Thoracic aorta (tissue), 2 donors: Measurements from ENCODE around the gene LTBP1. TPM values are rescaled to one million over a fixed set of nuclear protein-coding genes. Genes with fewer than 3 reads are reported as not detected.

ENCODE experiments used
- ATAC-seq: fragments of 150-250 bp; one replicate; pipeline ENCODE4 v1.8.0; 2017; ENCODE audit warnings: low read depth; ENCODE audit not compliant: insufficient number of reproducible peaks, low FRiP score
- DNase-seq: peaks from one replicate; pipeline ENCODE4 v3.0.0-alpha.2; 2020; ENCODE audit warnings: low spot score
- H3K27ac ChIP-seq, 2 donors: fragments of 200-600 bp; sonication (generic); 1 replicate in 1 of 2; 2 replicates in 1 of 2; pipeline ENCODE4 v1.5.1; 2016; ENCODE audit warnings: mild to moderate bottlenecking in 2 of 2, moderate library complexity in 2 of 2
- H3K27me3 ChIP-seq: fragments of 200-600 bp; sonication (generic); replicated peaks from 2 replicates; pipeline ENCODE4 v1.6.0; 2016; ENCODE audit warnings: mild to moderate bottlenecking; ENCODE audit not compliant: insufficient read depth
- H3K36me3 ChIP-seq: fragments of 200-600 bp; sonication (generic); one replicate; pipeline ENCODE4 v1.5.1; 2016
- H3K4me1 ChIP-seq, 2 donors: fragments of 200-600 bp; sonication (generic); 1 replicate in 1 of 2; 2 replicates in 1 of 2; pipeline versions ENCODE4 v1.5.1 to v1.6.0; 2016; ENCODE audit warnings: low read depth in 2 of 2, mild to moderate bottlenecking in 1 of 2; ENCODE audit not compliant: control insufficient read depth in 1 of 2
- H3K4me3 ChIP-seq: fragments of 200-600 bp; sonication (generic); 2 replicates; pipeline ENCODE4 v1.5.1; 2016; ENCODE audit warnings: mild to moderate bottlenecking
- H3K9me3 ChIP-seq: fragments of 200-600 bp; sonication (generic); 2 replicates; pipeline ENCODE4 v1.5.1; 2016
- CTCF ChIP-seq: fragments of 200-600 bp; sonication (generic); IDR thresholded peaks from one replicate; pipeline ENCODE4 v1.5.1; 2019; ENCODE audit warnings: antibody characterized with exemption
- total RNA-seq, 2 donors: library from RNA; depleted of rRNA; stranded (reverse); fragments of >200 nt; gene quantifications; one replicate each; pipeline versions ENCODE4 v1.1.0 to v1.2.3, GENCODE V29; 2016

Gene LTBP1
- total RNA-seq, 2 donors from 2014 or later = 584 to 786 TPM

DNA sequence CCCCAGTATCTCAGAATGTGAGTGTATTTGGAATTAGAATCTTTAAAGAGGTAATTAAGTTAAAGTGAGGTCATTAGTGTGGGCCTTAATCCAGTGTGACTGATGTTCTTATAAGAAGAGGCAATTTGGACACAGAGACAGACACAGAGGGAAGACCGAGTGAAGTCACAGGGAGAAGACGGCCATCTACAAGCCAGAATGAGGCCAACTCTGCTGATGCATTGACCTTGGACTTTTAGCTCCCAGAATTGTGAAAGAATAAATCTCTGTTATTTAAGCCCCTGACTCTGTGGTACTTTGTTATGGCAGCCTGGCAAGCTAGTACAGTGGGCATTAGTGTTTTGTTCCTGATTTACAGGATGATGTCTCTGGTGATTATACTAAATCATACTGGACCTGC lies 64.6 kb downstream of the LTBP1 start:
- H3K27ac ChIP-seq = no peak overlapping the region
- no peaks in the 10 kb centered on the region for H3K36me3 ChIP-seq
- no peak for TF ChIP-seq CTCF
- H3K9me3 ChIP-seq = no peaks in the 10 kb centered on the region
- ATAC-seq (no peak), DNase-seq (no peak)
- no peak overlapping the region for H3K4me3 ChIP-seq
- H3K27me3 ChIP-seq = no peaks in the 10 kb centered on the region
- H3K4me1 ChIP-seq = peaks cover 6 to 14% of the 10 kb centered on the region in 2 donors

- no peak for DNase-seq
- H3K4me1 ChIP-seq = peaks cover 6 to 14% of the 10 kb centered on the region in 2 donors
- ATAC-seq = no peak
- no peaks in the 10 kb centered on the region for H3K27me3 ChIP-seq
- H3K4me3 ChIP-seq = no peak overlapping the region
- no peak overlapping the region for H3K27ac ChIP-seq
- TF ChIP-seq CTCF = no peak
- no peaks in the 10 kb centered on the region for H3K9me3 ChIP-seq
- no peaks in the 10 kb centered on the region for H3K36me3 ChIP-seq
Observed at GRCh38 chr2:33011941-33012340, 65.2 kb downstream of the LTBP1 start.

DNA sequence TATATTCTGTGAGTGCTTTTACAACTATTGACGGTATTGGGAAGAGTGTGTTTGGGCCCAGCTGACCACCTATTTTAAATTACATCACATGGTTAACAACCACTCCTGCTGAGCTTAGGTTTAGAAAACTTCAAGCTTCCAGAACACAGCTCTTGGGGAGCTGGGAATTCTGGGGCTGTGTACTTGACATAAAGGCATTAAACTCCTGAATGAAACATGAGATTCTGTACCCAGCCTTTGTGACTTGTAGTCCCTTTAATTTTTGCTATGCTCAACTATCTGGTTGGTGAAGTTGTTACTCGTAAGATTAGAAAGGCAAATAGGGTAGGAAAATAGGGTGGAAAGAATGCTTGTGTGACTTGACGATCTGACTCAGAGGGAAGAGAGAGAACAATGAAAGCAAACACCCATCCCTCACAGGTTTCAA lies 66.9 kb downstream of the LTBP1 start:
- no peak for ATAC-seq
- no peaks in the 10 kb centered on the region for H3K36me3 ChIP-seq
- DNase-seq = no peak
- H3K27ac ChIP-seq = no peak overlapping the region
- peaks cover 6 to 14% of the 10 kb centered on the region in 2 donors for H3K4me1 ChIP-seq
- no peaks in the 10 kb centered on the region for H3K27me3 ChIP-seq
- TF ChIP-seq CTCF = no peak
- H3K4me3 ChIP-seq = no peak overlapping the region
- H3K9me3 ChIP-seq = no peaks in the 10 kb centered on the region

GRCh38 chr2:33014268-33014667 lies 67.5 kb downstream of the LTBP1 start:
- Histone ChIP-seq H3K36me3 (no peaks in the 10 kb centered on the region), H3K27ac (no peak overlapping the region), H3K9me3 (no peaks in the 10 kb centered on the region), H3K27me3 (no peaks in the 10 kb centered on the region), H3K4me1 (peaks cover 6 to 14% of the 10 kb centered on the region in 2 donors), H3K4me3 (no peak overlapping the region)
- DNase-seq (no peak), ATAC-seq (no peak)
- TF ChIP-seq CTCF = no peak

GRCh38 chr2:33015421-33016142 lies 68.8 kb downstream of the LTBP1 start:
- Histone ChIP-seq H3K36me3 (no peaks in the 10 kb centered on the region), H3K9me3 (no peaks in the 10 kb centered on the region), H3K27me3 (no peaks in the 10 kb centered on the region), H3K4me3 (no peak overlapping the region), H3K4me1 (peaks cover 6 to 14% of the 10 kb centered on the region in 2 donors), H3K27ac (no peak overlapping the region)
- TF ChIP-seq CTCF = no peak
- ATAC-seq (no peak), DNase-seq (no peak)
